ENCODE results near the gene CERK. TPM values are rescaled to one million over a fixed set of nuclear protein-coding genes. Genes with fewer than 3 reads are reported as not detected.

The CERK gene
- total and polyA plus RNA-seq, 2 of the 13 experiments (the other 11 are each of a cell fraction or from before 2014, with no cell fraction given), result 40.3 to 41.9 TPM

DNA sequence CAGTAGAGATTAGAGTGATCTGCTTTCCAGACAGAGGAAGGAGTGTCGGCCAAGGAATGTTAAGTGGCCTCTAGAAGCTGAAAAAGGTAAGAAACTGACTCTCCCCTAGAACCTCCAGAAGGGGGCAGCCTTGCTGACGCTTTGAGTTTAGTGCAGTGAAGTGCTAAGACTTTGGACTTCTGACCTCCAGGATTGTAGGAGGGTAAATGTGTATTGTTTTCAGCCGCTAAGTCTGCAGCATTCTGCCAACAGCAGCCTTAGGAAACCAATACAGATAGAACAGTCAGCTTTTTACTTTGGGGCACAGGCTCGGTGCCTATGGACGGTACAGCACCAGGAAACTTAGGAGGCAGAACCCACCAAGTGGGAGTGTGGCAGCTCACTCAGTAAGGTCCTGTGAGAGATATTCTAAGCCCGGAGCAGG is 20.8 kb upstream of the CERK start (continued):
- no peak for TF ChIP-seq RARG (CRISPR knock-in tag; IDR thresholded peaks at IDR 0.05; ENCODE audit: low read depth)
- TF ChIP-seq MAX (IDR thresholded peaks at IDR 0.05), result peak; percentile 32; the same call in 1 of the 2 replicates
- TF ChIP-seq RXRB (CRISPR knock-in tag; IDR thresholded peaks at IDR 0.05; ENCODE audit: borderline replicate concordance), result peak; percentile 59; the same call in 1 of the 2 replicates
- no peak for TF ChIP-seq ZNF720 (CRISPR knock-in tag; IDR thresholded peaks at IDR 0.05)
- no peak for TF ChIP-seq ZNF839 (CRISPR knock-in tag; IDR thresholded peaks at IDR 0.05; ENCODE audit: borderline replicate concordance)
- TF ChIP-seq, protein P1, sequence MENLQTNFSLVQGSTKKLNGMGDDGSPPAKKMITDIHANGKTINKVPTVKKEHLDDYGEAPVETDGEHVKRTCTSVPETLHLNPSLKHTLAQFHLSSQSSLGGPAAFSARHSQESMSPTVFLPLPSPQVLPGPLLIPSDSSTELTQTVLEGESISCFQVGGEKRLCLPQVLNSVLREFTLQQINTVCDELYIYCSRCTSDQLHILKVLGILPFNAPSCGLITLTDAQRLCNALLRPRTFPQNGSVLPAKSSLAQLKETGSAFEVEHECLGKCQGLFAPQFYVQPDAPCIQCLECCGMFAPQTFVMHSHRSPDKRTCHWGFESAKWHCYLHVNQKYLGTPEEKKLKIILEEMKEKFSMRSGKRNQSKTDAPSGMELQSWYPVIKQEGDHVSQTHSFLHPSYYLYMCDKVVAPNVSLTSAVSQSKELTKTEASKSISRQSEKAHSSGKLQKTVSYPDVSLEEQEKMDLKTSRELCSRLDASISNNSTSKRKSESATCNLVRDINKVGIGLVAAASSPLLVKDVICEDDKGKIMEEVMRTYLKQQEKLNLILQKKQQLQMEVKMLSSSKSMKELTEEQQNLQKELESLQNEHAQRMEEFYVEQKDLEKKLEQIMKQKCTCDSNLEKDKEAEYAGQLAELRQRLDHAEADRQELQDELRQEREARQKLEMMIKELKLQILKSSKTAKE (CRISPR knock-in tag; IDR thresholded peaks at IDR 0.05; ENCODE audit: borderline replicate concordance), result no peak
- peak; percentile 83 for TF ChIP-seq ZSCAN25 (CRISPR knock-in tag; IDR thresholded peaks at IDR 0.05)
- TF ChIP-seq STAT5B (CRISPR knock-in tag; IDR thresholded peaks at IDR 0.05), result no peak
- TF ChIP-seq FOXA1 (IDR thresholded peaks at IDR 0.05), result no peak
- no peak for TF ChIP-seq FOXA1 (CRISPR knock-in tag; IDR thresholded peaks at IDR 0.05)
- no peak for TF ChIP-seq ZNF138 (CRISPR knock-in tag; IDR thresholded peaks at IDR 0.05; ENCODE audit: low read depth)
- TF ChIP-seq, protein P2, sequence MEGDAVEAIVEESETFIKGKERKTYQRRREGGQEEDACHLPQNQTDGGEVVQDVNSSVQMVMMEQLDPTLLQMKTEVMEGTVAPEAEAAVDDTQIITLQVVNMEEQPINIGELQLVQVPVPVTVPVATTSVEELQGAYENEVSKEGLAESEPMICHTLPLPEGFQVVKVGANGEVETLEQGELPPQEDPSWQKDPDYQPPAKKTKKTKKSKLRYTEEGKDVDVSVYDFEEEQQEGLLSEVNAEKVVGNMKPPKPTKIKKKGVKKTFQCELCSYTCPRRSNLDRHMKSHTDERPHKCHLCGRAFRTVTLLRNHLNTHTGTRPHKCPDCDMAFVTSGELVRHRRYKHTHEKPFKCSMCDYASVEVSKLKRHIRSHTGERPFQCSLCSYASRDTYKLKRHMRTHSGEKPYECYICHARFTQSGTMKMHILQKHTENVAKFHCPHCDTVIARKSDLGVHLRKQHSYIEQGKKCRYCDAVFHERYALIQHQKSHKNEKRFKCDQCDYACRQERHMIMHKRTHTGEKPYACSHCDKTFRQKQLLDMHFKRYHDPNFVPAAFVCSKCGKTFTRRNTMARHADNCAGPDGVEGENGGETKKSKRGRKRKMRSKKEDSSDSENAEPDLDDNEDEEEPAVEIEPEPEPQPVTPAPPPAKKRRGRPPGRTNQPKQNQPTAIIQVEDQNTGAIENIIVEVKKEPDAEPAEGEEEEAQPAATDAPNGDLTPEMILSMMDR (CRISPR knock-in tag; IDR thresholded peaks at IDR 0.05), result peak; percentile 88
- no peak for TF ChIP-seq ZNF792 (CRISPR knock-in tag; IDR thresholded peaks at IDR 0.05)
- no peak for TF ChIP-seq WIZ (CRISPR knock-in tag; IDR thresholded peaks at IDR 0.05)
- TF ChIP-seq NRL (CRISPR knock-in tag; IDR thresholded peaks at IDR 0.05; ENCODE audit: borderline replicate concordance), result no peak
- TF ChIP-seq ZFAT (CRISPR knock-in tag; conservative IDR thresholded peaks at IDR 0.05), result no peak
- TF ChIP-seq SRSF9 (IDR thresholded peaks at IDR 0.05; ENCODE audit: borderline replicate concordance, insufficient read depth, low read depth, low read length, poor library complexity, severe bottlenecking), result no peak
- no peak for TF ChIP-seq ZC3H13 (CRISPR knock-in tag; IDR thresholded peaks at IDR 0.05)
- 0 out of 2 replicates have a peak, but pooled peaks have one; percentile 39 for TF ChIP-seq MEIS2 (CRISPR knock-in tag; IDR thresholded peaks at IDR 0.05)
- TF ChIP-seq TOE1 (CRISPR knock-in tag; IDR thresholded peaks at IDR 0.05), result no peak
- no peak for TF ChIP-seq BCL3 (CRISPR knock-in tag; IDR thresholded peaks at IDR 0.05)
- TF ChIP-seq ZNF569 (CRISPR knock-in tag; IDR thresholded peaks at IDR 0.05; ENCODE audit: borderline replicate concordance), result no peak
- no peak for TF ChIP-seq PHB2 (IDR thresholded peaks at IDR 0.05; ENCODE audit: partially characterized antibody)
- TF ChIP-seq IRF2 (CRISPR knock-in tag; IDR thresholded peaks at IDR 0.05), result peak; percentile 69; the same call in 1 of the 2 replicates
- TF ChIP-seq CBX2 (IDR thresholded peaks at IDR 0.05; ENCODE audit: low read depth, low read length), result no peak
- no peak for TF ChIP-seq CBX2 (CRISPR knock-in tag; IDR thresholded peaks at IDR 0.05; ENCODE audit: low read depth)
- no peak for TF ChIP-seq ZNF660 (CRISPR knock-in tag; IDR thresholded peaks at IDR 0.05; ENCODE audit: borderline replicate concordance, low read depth)
- TF ChIP-seq ELF3 (CRISPR knock-in tag; IDR thresholded peaks at IDR 0.05), result no peak

Data from HepG2 (cell line).